Kidney epithelial cell (primary cell): ENCODE results near the gene CDK8. TPM values are rescaled to one million over a fixed set of nuclear protein-coding genes. Genes with fewer than 3 reads are reported as not detected.

Experiments
- DNase-seq: peaks from one replicate; pipeline ENCODE4 v3.0.0-alpha.2; 2010; ENCODE audit warnings: low read depth
- H3K27me3 ChIP-seq: 2 replicates; pipeline ENCODE4 v1.6.0; 2011; ENCODE audit warnings: low read length; ENCODE audit not compliant: control insufficient read depth, insufficient read depth
- H3K36me3 ChIP-seq: 2 replicates; pipeline ENCODE4 v1.5.1; 2011; ENCODE audit warnings: low read length; ENCODE audit not compliant: control insufficient read depth, insufficient read depth
- H3K4me3 ChIP-seq: 2 replicates; pipeline ENCODE4 v1.5.1; 2011; ENCODE audit warnings: low read depth, mild to moderate bottlenecking, control low read depth, low read length
- total RNA-seq: library from RNA; depleted of rRNA; stranded (reverse); fragments of >200 nt; gene quantifications from 2 replicates; pipeline ENCODE4 v1.2.3, GENCODE V29; 2015
- TF ChIP-seq, protein P1 (sequence below): IDR thresholded peaks from 2 replicates; pipeline ENCODE4 v1.5.1; 2011; ENCODE audit warnings: mild to moderate bottlenecking, moderate library complexity, low read length, control low read depth, inconsistent platforms; ENCODE audit not compliant: insufficient read depth, poor library complexity, severe bottlenecking

Gene CDK8
- total RNA-seq, 1 donor from 2014 or later = 23.2 TPM

DNA sequence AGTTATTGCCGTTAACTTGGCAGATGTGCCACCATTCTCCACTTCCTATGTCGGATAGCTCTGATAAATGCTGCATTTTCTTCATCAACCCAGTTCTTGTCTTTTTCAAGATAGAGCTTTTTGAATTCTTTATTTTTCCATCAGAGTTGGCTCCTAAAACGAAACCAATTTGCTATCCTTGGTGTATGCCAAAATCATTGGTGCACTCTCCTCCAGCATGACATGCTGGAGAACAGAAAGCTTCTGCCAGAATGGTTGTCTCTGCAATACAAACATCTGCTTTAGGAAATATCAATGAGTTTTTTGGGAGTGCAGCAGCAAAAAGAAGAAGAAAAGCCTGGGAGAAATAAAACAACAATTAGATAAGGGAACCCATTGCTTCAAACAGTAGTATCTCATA, 124.2 kb downstream of the CDK8 start:
- Histone ChIP-seq H3K4me3 (no peak overlapping the region), H3K27me3 (no peaks in the 10 kb centered on the region), H3K36me3 (no peaks in the 10 kb centered on the region)
- TF ChIP-seq, protein P1, sequence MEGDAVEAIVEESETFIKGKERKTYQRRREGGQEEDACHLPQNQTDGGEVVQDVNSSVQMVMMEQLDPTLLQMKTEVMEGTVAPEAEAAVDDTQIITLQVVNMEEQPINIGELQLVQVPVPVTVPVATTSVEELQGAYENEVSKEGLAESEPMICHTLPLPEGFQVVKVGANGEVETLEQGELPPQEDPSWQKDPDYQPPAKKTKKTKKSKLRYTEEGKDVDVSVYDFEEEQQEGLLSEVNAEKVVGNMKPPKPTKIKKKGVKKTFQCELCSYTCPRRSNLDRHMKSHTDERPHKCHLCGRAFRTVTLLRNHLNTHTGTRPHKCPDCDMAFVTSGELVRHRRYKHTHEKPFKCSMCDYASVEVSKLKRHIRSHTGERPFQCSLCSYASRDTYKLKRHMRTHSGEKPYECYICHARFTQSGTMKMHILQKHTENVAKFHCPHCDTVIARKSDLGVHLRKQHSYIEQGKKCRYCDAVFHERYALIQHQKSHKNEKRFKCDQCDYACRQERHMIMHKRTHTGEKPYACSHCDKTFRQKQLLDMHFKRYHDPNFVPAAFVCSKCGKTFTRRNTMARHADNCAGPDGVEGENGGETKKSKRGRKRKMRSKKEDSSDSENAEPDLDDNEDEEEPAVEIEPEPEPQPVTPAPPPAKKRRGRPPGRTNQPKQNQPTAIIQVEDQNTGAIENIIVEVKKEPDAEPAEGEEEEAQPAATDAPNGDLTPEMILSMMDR = no peak
- DNase-seq = no peak

- DNase-seq = no peak
These were observed 125.9 kb downstream of the CDK8 start for GRCh38 chr13:26379831-26380230.

DNA sequence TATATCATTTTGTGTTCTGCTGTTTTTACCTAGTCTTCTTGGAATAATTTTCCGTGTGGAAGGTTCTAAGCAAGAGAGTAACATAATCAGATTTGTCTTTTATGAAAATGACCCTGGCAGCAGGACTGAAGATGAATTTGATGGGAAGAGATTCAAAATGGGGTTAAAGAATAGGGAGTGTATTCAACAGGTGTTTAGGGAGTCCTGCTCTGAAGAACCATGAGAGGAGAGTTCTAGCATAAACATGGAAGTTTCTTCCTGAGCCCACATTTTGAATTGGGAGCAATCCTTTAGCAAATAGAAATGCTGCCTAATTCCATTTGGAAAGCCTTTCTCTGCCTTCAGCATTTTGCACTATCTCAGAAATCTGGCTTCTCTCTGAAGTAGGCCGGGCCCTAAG, 127.0 kb downstream of the CDK8 start:
- Histone ChIP-seq H3K36me3 (no peaks in the 10 kb centered on the region), H3K27me3 (no peaks in the 10 kb centered on the region), H3K4me3 (no peak overlapping the region)
- DNase-seq = no peak
- TF ChIP-seq, protein P1 = no peak

More at GRCh38 chr13:26379831-26380230, 125.9 kb downstream of the CDK8 start:
- H3K27me3 ChIP-seq = no peaks in the 10 kb centered on the region
- H3K36me3 ChIP-seq = no peaks in the 10 kb centered on the region
- no peak overlapping the region for H3K4me3 ChIP-seq
- TF ChIP-seq, protein P1 = no peak

GRCh38 chr13:26382366-26382765, 128.4 kb downstream of the CDK8 start:
- Histone ChIP-seq H3K27me3 (no peaks in the 10 kb centered on the region), H3K36me3 (no peaks in the 10 kb centered on the region), H3K4me3 (no peak overlapping the region)
- TF ChIP-seq, protein P1 = no peak
- DNase-seq = no peak

DNA sequence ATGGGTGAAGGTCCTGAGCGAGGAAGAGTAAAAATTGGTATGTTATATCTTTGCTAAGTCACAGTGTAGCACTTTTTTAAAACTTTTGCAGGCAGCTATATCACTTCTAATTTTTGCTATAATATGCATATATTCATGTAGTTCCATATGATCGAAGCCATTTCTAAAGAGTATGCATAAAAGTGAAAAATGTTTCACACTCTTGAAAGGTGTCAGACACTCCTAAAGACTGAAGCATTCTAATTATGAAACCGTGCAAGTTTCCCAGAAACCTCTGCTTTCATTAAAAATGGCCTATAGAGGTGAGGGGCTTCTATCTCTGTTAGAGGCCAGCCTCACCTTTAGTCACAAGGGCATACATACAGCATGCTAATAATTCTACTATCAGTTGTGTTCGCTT, 128.9 kb downstream of the CDK8 start:
- no peaks in the 10 kb centered on the region for H3K27me3 ChIP-seq
- no peak for DNase-seq
- TF ChIP-seq, protein P1 = no peak
- no peak overlapping the region for H3K4me3 ChIP-seq
- H3K36me3 ChIP-seq = no peaks in the 10 kb centered on the region

GRCh38 chr13:26384587-26384986, 130.7 kb downstream of the CDK8 start:
- TF ChIP-seq, protein P1 = no peak
- DNase-seq = no peak
- no peaks in the 10 kb centered on the region for H3K36me3 ChIP-seq
- H3K4me3 ChIP-seq = no peak overlapping the region
- no peaks in the 10 kb centered on the region for H3K27me3 ChIP-seq
